Measurements from ENCODE around the gene PQBP1. TPM values are rescaled to one million over a fixed set of nuclear protein-coding genes. Genes with fewer than 3 reads are reported as not detected.
"Not testable (repeated sequence)": the region's sequence is repeated elsewhere in the genome, so short reads cannot be mapped to it uniquely, and the experiment has no call there.

PQBP1 gene
- polyA plus RNA-seq, 1 donor (not counting 4 experiments of a cell fraction or from before 2014, with no cell fraction given), result 79.0 TPM

- Histone ChIP-seq H3K27ac (ENCODE audit: control insufficient read depth, insufficient read depth, low read length) (no peak overlapping the region), H3K4me3 (ENCODE audit: control insufficient read depth in 2 of 3, extremely low read depth in 1 of 3, insufficient read depth in 2 of 3, low read depth in 1 of 3, low read length in 3 of 3) (no peak overlapping the region), H3K9ac (ENCODE audit: control insufficient read depth, extremely low read depth, insufficient read depth, low read length) (no peak overlapping the region), H4K20me1 (ENCODE audit: control insufficient read depth, extremely low read depth, insufficient read depth, low read length) (no peaks in the 10 kb centered on the region), H3K9me3 (ENCODE audit: control insufficient read depth, low read depth, low read length) (no peaks in the 10 kb centered on the region), H3K79me2 (ENCODE audit: control insufficient read depth, insufficient read depth, low read length) (no peaks in the 10 kb centered on the region), H3K27me3 (ENCODE audit: control insufficient read depth, extremely low read depth, insufficient read depth, low read length) (no peaks in the 10 kb centered on the region), H3K9me1 (ENCODE audit: control insufficient read depth, extremely low read depth, insufficient read depth, low read length) (no peaks in the 10 kb centered on the region), H3K4me2 (ENCODE audit: control insufficient read depth, extremely low read depth, insufficient read depth, low read depth, low read length) (no peak overlapping the region), H3K36me3 (ENCODE audit: control insufficient read depth in 2 of 2, extremely low read depth in 1 of 2, insufficient read depth in 2 of 2, low read length in 2 of 2) (no peaks in the 10 kb centered on the region), H2AFZ (ENCODE audit: control insufficient read depth, low read length) (no peak overlapping the region), H3K4me1 (ENCODE audit: control insufficient read depth, extremely low read depth, insufficient read depth, low read length) (no peaks in the 10 kb centered on the region)
- dilution Hi-C loops (cut with MboI; ENCODE audit: extremely low pct_ligation_motif_present, low sequenced_read_pairs), result no loop called here
- no peak for FAIRE-seq
- TF ChIP-seq CTCF (optimal IDR thresholded peaks at IDR 0.05 in 1 of 3, IDR thresholded peaks at IDR 0.05 in 1 of 3, conservative IDR thresholded peaks at IDR 0.05 in 1 of 3; ENCODE audit: extremely low read depth in 1 of 3, insufficient read depth in 2 of 3, low read length in 3 of 3) (no peak), EZH2 (IDR thresholded peaks at IDR 0.05; ENCODE audit: low read length) (no peak)
- DNase-seq (ENCODE audit: low read depth, low spot score), result no peak
Observed at GRCh38 chrX:48852857-48853256, 44.9 kb upstream of the PQBP1 start.

- DNase-seq (ENCODE audit: low read depth, low spot score); H3K4me1 ChIP-seq (ENCODE audit: control insufficient read depth, extremely low read depth, insufficient read depth, low read length); H2AFZ ChIP-seq (ENCODE audit: control insufficient read depth, low read length); H3K4me2 ChIP-seq (ENCODE audit: control insufficient read depth, extremely low read depth, insufficient read depth, low read depth, low read length); FAIRE-seq; H3K27ac ChIP-seq (ENCODE audit: control insufficient read depth, insufficient read depth, low read length); H3K9me3 ChIP-seq (ENCODE audit: control insufficient read depth, low read depth, low read length); H4K20me1 ChIP-seq (ENCODE audit: control insufficient read depth, extremely low read depth, insufficient read depth, low read length); H3K36me3 ChIP-seq (ENCODE audit: control insufficient read depth in 2 of 2, extremely low read depth in 1 of 2, insufficient read depth in 2 of 2, low read length in 2 of 2); H3K79me2 ChIP-seq (ENCODE audit: control insufficient read depth, insufficient read depth, low read length); dilution Hi-C loops (cut with MboI; ENCODE audit: extremely low pct_ligation_motif_present, low sequenced_read_pairs); H3K27me3 ChIP-seq (ENCODE audit: control insufficient read depth, extremely low read depth, insufficient read depth, low read length); H3K9ac ChIP-seq (ENCODE audit: control insufficient read depth, extremely low read depth, insufficient read depth, low read length); H3K4me3 ChIP-seq (ENCODE audit: control insufficient read depth in 2 of 3, extremely low read depth in 1 of 3, insufficient read depth in 2 of 3, low read depth in 1 of 3, low read length in 3 of 3); H3K9me1 ChIP-seq (ENCODE audit: control insufficient read depth, extremely low read depth, insufficient read depth, low read length): not testable (repeated sequence)
Observed at GRCh38 chrX:48853494-48853893, 44.2 kb upstream of the PQBP1 start.

- H3K9me3 ChIP-seq (ENCODE audit: control insufficient read depth, low read depth, low read length); H3K27ac ChIP-seq (ENCODE audit: control insufficient read depth, insufficient read depth, low read length); FAIRE-seq; H3K4me3 ChIP-seq (ENCODE audit: control insufficient read depth in 2 of 3, extremely low read depth in 1 of 3, insufficient read depth in 2 of 3, low read depth in 1 of 3, low read length in 3 of 3); H3K4me2 ChIP-seq (ENCODE audit: control insufficient read depth, extremely low read depth, insufficient read depth, low read depth, low read length); H3K9me1 ChIP-seq (ENCODE audit: control insufficient read depth, extremely low read depth, insufficient read depth, low read length); H3K4me1 ChIP-seq (ENCODE audit: control insufficient read depth, extremely low read depth, insufficient read depth, low read length); H3K79me2 ChIP-seq (ENCODE audit: control insufficient read depth, insufficient read depth, low read length); H2AFZ ChIP-seq (ENCODE audit: control insufficient read depth, low read length); H3K9ac ChIP-seq (ENCODE audit: control insufficient read depth, extremely low read depth, insufficient read depth, low read length); dilution Hi-C loops (cut with MboI; ENCODE audit: extremely low pct_ligation_motif_present, low sequenced_read_pairs); H4K20me1 ChIP-seq (ENCODE audit: control insufficient read depth, extremely low read depth, insufficient read depth, low read length); H3K36me3 ChIP-seq (ENCODE audit: control insufficient read depth in 2 of 2, extremely low read depth in 1 of 2, insufficient read depth in 2 of 2, low read length in 2 of 2); DNase-seq (ENCODE audit: low read depth, low spot score); H3K27me3 ChIP-seq (ENCODE audit: control insufficient read depth, extremely low read depth, insufficient read depth, low read length): not testable (repeated sequence)
Observed at GRCh38 chrX:48854121-48854804, 43.5 kb upstream of the PQBP1 start.

Measured in keratinocyte (primary cell).